CD4-positive, alpha-beta T cell treated with Interleukin-15 for 4 hours (primary cell): ENCODE results near the gene MCM3AP.
"Not testable (repeated sequence)": the region's sequence is repeated elsewhere in the genome, so short reads cannot be mapped to it uniquely, and the experiment has no call there.

Experiments
- DNase-seq: peaks from one replicate; pipeline ENCODE4 v3.0.0-alpha.2; 2020; ENCODE audit warnings: low spot score

MCM3AP gene

GRCh38 chr21:46202592-46203202 is 82.7 kb downstream of the MCM3AP start:
- no peak for DNase-seq

DNA sequence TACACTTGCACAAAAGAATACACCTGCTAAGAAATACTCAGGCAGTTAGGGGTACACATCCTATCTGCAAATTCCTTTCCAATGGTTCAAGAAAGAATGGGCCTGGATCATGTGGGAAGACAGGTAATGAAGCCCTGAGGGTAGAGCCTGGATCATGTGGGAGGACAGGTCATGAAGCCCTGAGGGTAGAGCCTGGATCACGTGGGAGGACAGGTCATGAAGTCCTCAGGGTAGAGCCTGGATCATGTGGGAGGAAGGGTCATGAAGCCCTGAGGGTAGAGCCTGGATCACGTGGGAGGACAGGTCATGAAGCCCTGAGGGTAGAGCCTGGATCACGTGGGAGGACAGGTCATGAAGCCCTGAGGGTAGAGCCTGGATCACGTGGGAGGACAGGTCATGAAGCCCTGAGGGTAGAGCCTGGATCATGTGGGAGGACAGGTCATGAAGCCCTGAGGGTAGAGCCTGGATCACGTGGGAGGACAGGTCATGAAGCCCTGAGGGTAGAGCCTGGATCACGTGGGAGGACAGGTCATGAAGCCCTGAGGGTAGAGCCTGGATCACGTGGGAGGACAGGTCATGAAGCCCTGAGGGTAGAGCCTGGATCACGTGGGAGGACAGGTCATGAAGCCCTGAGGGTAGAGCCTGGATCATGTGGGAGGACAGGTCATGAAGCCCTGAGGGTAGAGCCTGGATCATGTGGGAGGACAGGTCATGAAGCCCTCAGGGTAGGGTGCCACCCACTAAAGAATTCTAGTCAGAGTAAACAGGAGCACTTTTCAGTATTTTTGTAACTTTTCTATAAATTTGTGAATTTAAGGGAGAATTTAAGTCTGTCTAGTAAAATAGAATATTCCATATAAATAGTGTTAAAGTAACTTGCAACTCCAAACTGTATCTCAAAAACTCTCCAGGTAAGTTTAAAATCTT is 84.3 kb downstream of the MCM3AP start:
- DNase-seq, result not testable (repeated sequence)

DNA sequence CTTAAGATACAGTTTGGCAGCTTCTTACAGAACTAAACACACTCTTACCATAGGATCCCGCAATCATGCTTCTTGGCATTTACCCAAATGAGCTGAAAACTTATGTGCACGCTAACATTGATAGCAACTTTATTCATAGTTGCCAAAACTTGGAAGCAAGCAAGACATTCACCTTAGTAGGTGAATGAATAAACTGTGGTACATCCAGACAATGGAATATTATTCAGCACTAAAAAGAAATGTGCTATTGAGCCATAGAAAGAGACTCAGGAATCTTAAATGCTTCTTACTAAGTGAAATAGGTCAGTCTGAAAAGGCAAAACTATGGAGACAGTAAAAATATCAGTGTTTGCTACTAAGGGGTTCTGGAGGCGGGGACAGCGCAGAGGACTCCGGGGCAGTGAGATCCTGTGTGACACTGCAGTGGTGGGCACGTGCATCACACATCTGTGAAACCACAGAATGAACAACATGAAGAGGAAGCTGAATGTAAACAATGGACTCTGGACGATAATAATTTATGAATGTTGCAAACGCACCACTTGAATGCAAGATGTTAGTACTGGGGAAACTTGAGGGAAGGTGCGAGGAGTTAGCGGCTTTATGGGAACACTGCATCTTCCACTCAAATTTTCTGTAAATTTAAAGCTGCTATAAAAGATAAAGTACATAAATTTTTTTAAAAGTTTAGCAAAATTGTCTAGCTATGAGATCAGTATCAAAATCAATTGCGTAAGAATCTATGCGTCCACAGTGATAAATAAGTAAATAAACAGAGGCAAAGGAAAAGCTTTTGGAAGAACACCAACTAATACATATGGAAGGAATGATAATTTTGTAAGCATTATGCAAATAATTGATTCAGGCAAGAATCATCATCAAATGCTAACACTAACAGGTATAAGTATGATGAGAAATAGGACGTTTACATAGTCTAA is 85.7 kb downstream of the MCM3AP start:
- DNase-seq, result no peak

GRCh38 chr21:46196733-46197132 is 88.7 kb downstream of the MCM3AP start:
- DNase-seq, result no peak

- no peak for DNase-seq
Measured at GRCh38 chr21:46195595-46196195, 89.7 kb downstream of the MCM3AP start.

DNA sequence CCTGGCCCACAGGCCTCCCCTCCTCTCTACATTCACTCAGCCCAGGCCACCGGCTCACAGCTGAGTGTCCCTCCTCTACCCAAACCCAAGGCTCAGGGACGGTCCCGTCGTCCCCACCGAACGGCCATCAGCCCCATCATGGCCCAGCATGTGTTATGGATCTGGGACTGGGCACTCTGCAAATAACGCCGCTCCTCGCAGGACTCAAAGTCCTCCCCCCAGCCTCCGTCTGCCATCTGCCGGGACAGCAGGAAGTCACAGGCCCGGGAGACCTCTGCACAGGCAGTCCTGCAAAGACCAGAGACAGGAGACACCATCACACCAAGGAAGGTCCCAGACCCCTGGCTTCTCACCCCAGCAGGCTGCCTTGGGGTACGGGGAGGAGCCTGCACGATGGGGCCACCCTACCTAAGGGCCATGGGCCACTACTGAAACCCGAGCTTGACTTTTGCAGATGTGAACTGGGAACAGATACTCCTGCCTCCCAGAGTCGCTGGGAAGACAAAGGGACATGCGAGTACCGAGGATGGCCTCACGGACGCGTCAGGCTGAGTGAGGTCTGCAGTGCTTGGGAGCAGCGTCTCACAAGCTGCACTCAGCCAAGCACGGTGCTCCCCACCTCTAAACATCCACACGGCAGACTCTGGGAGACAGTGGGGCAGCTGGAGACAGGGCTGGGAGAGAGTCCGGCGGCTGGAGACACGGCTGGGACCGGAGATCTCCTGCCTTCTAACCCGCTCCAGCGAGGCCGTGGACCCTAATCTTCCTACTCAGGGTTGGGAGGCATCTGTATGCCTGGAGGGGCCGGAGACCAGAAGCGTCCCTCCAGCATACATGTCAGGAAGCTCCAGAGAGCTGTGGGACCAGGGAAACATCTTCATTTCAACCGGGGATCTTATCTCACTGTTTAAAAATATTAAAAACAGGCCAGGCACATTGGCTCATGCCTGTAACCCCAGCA is 90.8 kb downstream of the MCM3AP start:
- no peak for DNase-seq

- DNase-seq, result no peak
Measured at GRCh38 chr21:46193829-46194373, 91.5 kb downstream of the MCM3AP start.

GRCh38 chr21:46191686-46192575 is 93.5 kb downstream of the MCM3AP start:
- DNase-seq, result no peak

DNA sequence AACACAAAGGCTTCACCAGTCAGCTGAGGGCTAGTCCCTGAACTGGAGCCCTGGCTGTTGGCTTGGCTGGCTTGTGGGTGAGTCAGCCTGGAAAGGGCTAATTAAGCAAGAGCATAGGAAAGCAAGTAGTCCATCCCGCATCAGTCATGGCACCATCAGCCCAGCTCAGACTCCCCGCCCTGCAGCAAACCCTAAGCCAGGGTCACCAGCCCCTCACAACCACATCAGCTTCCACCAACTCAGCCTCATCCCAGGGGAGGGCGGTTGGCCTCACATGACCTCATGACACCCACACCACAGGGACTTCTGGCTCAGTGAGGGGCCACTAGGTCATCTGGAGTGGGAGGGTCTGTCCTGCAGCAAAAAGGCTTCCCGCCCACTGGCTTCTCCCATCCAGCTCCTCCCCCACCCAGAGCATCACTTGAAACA is 94.1 kb downstream of the MCM3AP start:
- no peak for DNase-seq

- DNase-seq, result no peak
Measured at GRCh38 chr21:46190491-46191131, 94.8 kb downstream of the MCM3AP start.

DNA sequence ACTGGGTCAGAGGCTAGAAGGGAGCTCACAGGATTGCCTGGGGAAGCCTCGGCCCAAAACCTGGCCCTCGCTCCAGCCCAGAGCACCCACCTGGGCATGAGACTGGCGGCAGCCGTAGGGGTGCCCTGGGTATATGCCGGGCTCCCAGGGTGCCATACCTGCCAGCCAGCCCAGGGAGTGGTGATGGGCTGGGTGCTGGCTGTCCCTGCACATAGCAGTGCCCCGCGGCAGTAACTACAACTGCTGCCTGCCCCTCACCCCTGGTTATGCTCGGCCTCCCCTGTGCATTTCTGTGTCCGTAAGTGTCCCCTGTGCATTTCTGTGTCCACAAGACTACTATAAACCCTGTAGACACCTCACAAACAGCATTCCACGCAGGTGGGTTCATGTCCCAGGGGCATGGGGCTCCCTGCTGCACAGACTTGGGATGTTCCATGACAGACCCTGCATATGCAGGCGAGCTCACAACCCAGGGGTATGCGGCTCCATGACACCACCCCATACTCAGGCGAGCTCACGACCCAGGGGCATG is 95.4 kb downstream of the MCM3AP start:
- DNase-seq, result no peak

- no peak for DNase-seq
Measured at GRCh38 chr21:46189213-46189958, 96.0 kb downstream of the MCM3AP start.

- no peak for DNase-seq
Measured at GRCh38 chr21:46188226-46189212, 96.9 kb downstream of the MCM3AP start.

- no peak for DNase-seq
Measured at GRCh38 chr21:46187814-46188213, 97.6 kb downstream of the MCM3AP start.

DNA sequence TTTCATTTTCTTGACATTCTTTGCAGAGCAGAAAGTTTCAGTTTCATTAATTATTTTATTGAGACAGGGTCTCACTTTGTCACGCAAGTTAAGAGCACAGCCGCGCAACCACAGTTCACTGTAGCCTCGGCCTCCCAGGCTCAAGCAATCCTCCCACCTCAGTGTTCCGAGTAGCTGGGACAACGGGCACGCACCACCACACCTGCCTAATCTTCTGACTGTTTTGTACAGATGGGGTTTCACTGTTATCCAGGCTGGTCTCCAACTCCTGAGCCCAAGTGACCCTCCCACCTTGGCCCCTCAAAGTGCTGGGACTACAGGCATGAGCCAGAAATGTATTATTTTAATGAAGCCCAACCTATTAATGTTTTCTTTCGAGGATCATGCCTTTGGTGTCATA is 98.2 kb downstream of the MCM3AP start:
- no peak for DNase-seq

GRCh38 chr21:46185716-46186115 is 99.7 kb downstream of the MCM3AP start:
- no peak for DNase-seq
